Endothelial cell of umbilical vein (primary cell): ENCODE results near the gene AJM1. TPM values are rescaled to one million over a fixed set of nuclear protein-coding genes. Genes with fewer than 3 reads are reported as not detected.
A peak's percentile ranks its signal among the peaks of the same experiment; 100 is the strongest.

Source experiments
- BruUV-seq: library from RNA; stranded (reverse); fragments of 400-500 nt; replicated peaks from 2 replicates; lab custom pipeline; 2021; lab: Mats Ljungman, UMichigan
- CTCF ChIA-PET: fragments of 300-600, 350-600 bp; sonication (Branson Sonifier 250); formaldehyde crosslinking; loops from one replicate; lab custom pipeline; 2021; ENCODE audit warnings: antibody characterized with exemption, inconsistent platforms; lab: Charles Lee
- POLR2A ChIA-PET: fragments of 300-600, 350-600 bp; sonication (Branson Sonifier 250); formaldehyde crosslinking; loops from one replicate; lab custom pipeline; 2021; ENCODE audit warnings: antibody characterized with exemption, inconsistent platforms; lab: Charles Lee
- DNase-seq: peaks from one replicate; pipeline ENCODE4 v3.0.0-alpha.2; 2011; ENCODE audit warnings: low read depth, low spot score
- FAIRE-seq: peaks from 2 replicates; lab custom pipeline; 2011; peaks lifted over from hg19 to GRCh38; lab: Jason Lieb, UNC
- H2AFZ ChIP-seq: 2 replicates; pipeline ENCODE4 v1.6.0; 2012; ENCODE audit warnings: low read depth, low read length, control low read depth, inconsistent platforms
- H3K27ac ChIP-seq: 2 replicates; pipeline ENCODE4 v1.5.1; 2011; ENCODE audit warnings: low read depth, mild to moderate bottlenecking, control low read depth, low read length, moderate library complexity; ENCODE audit not compliant: insufficient read depth
- H3K27me3 ChIP-seq, 2 experiments: 2 replicates each; pipeline versions ENCODE4 v1.6.0 to v1.6.1; 2011; ENCODE audit warnings: low read length in 2 of 2, mixed read lengths in 1 of 2; ENCODE audit not compliant: control insufficient read depth in 2 of 2, insufficient read depth in 2 of 2
- H3K36me3 ChIP-seq, 2 experiments: 2 replicates in 1 of 2; 3 replicates in 1 of 2; pipeline ENCODE4 v1.5.1; 2011; ENCODE audit warnings: low read length in 2 of 2, mild to moderate bottlenecking in 1 of 2, moderate library complexity in 1 of 2; ENCODE audit not compliant: control insufficient read depth in 2 of 2, insufficient read depth in 2 of 2; ENCODE audit errors: extremely low read depth in 1 of 2
- H3K4me1 ChIP-seq: 3 replicates; pipeline ENCODE4 v1.5.1; 2011; ENCODE audit warnings: mild to moderate bottlenecking, low read length; ENCODE audit not compliant: control insufficient read depth, insufficient read depth; ENCODE audit errors: extremely low read depth
- H3K4me2 ChIP-seq: 2 replicates; pipeline ENCODE4 v1.6.1; 2011; ENCODE audit warnings: low read length, control low read depth, mixed read lengths; ENCODE audit not compliant: insufficient read depth
- H3K4me3 ChIP-seq, 3 experiments: fragments of 200-600 bp in 1 of 3; sonication (generic), shearing (Covaris generic) in 1 of 3; replicated peaks in 1 of 3; 2 replicates each; pipeline ENCODE4 v1.5.1; 2011 to 2016; ENCODE audit warnings: control low read depth in 3 of 3, low read length in 3 of 3, mild to moderate bottlenecking in 2 of 3, inconsistent platforms in 1 of 3, low read depth in 1 of 3, moderate library complexity in 1 of 3; ENCODE audit not compliant: insufficient read depth in 1 of 3
- H3K79me2 ChIP-seq: 2 replicates; pipeline ENCODE4 v1.6.0; 2012; ENCODE audit warnings: low read length, inconsistent platforms; ENCODE audit not compliant: control insufficient read depth, insufficient read depth
- H3K9ac ChIP-seq: replicated peaks from 2 replicates; pipeline ENCODE3; 2011; ENCODE audit warnings: low read length, control low read depth; ENCODE audit not compliant: insufficient read depth; ENCODE audit errors: extremely low read depth
- H3K9me1 ChIP-seq: replicated peaks from 3 replicates; pipeline ENCODE4 v1.6.0; 2011; ENCODE audit warnings: mild to moderate bottlenecking, low read length; ENCODE audit not compliant: control insufficient read depth, insufficient read depth; ENCODE audit errors: extremely low read depth
- H3K9me3 ChIP-seq: replicated peaks from 2 replicates; pipeline ENCODE4 v1.5.1; 2012; ENCODE audit warnings: low read length, inconsistent platforms; ENCODE audit not compliant: control insufficient read depth, insufficient read depth
- H4K20me1 ChIP-seq: replicated peaks from 2 replicates; pipeline ENCODE3; 2011; ENCODE audit warnings: mild to moderate bottlenecking, low read length; ENCODE audit not compliant: control insufficient read depth, insufficient read depth; ENCODE audit errors: extremely low read depth
- EZH2 ChIP-seq: IDR thresholded peaks from 2 replicates; pipeline ENCODE4 v1.6.1; 2012; ENCODE audit warnings: borderline replicate concordance, low read depth, mild to moderate bottlenecking, moderate library complexity, low read length, inconsistent platforms; ENCODE audit not compliant: severe bottlenecking
- FOS ChIP-seq: IDR thresholded peaks from 2 replicates; pipeline ENCODE4 v1.6.1; 2011; ENCODE audit warnings: mild to moderate bottlenecking, low read length, moderate library complexity, borderline replicate concordance; ENCODE audit not compliant: insufficient read depth
- GATA2 ChIP-seq: IDR thresholded peaks from 2 replicates; pipeline ENCODE4 v1.7.0; 2011; ENCODE audit warnings: low read depth, mild to moderate bottlenecking, moderate library complexity, mixed read lengths, low read length; ENCODE audit not compliant: insufficient read length, insufficient read depth
- JUN ChIP-seq: IDR thresholded peaks from 2 replicates; pipeline ENCODE4 v1.6.1; 2011; ENCODE audit warnings: borderline replicate concordance, low read depth; ENCODE audit not compliant: insufficient read length, insufficient read depth
- MYC ChIP-seq: IDR thresholded peaks from one replicate; pipeline ENCODE4 v1.6.1; 2011; ENCODE audit warnings: mild to moderate bottlenecking, low read depth, low read length
- POLR2A ChIP-seq: IDR thresholded peaks from 2 replicates; pipeline ENCODE4 v1.6.1; 2012; ENCODE audit warnings: low read depth, mild to moderate bottlenecking, control low read depth, low read length
- POLR2AphosphoS5 ChIP-seq: IDR thresholded peaks from 2 replicates; pipeline ENCODE4 v1.6.1; 2012; ENCODE audit warnings: low read depth, mild to moderate bottlenecking, control low read depth, low read length, moderate library complexity; ENCODE audit not compliant: insufficient read depth
- dilution Hi-C: fragments of 300-500 bp; cut with MboI; formaldehyde crosslinking; loops from one replicate; pipeline ENCODE4 v1.15.0; 2019; ENCODE audit warnings: low sequenced_read_pairs; ENCODE audit not compliant: extremely low pct_ligation_motif_present
- intact Hi-C: fragments of 100-400 bp; cut with micrococcal nuclease; formaldehyde crosslinking; loops from one replicate; pipeline ENCODE4 v1.10.0; 2022
- polyA plus RNA-seq, 4 experiments: library from polyadenylated mRNA; depleted of rRNA in 3 of 4; stranded (reverse) in 3 of 4; unstranded in 1 of 4; fragments of >200 nt; gene quantifications; 2 replicates each; pipeline versions ENCODE4 v1.2.1 to v1.2.3, GENCODE V29; 2011 to 2012; ENCODE audit warnings: missing spikeins in 1 of 4
- total RNA-seq: library from RNA; stranded (reverse); gene quantifications from 2 replicates; pipeline ENCODE4 v1.2.3, GENCODE V29; 2021
- TF ChIP-seq, protein P1 (sequence below): IDR thresholded peaks from 2 replicates; pipeline ENCODE4 v1.6.1; 2011; ENCODE audit not compliant: insufficient read depth, insufficient read length
- TF ChIP-seq, protein P2 (sequence below), 2 donors: IDR thresholded peaks; 1 replicate in 1 of 2; 2 replicates in 1 of 2; pipeline ENCODE4 v1.5.1; 2011; ENCODE audit warnings: low read length in 2 of 2, mild to moderate bottlenecking in 2 of 2, moderate library complexity in 2 of 2, control low read depth in 1 of 2, inconsistent platforms in 1 of 2, low read depth in 1 of 2; ENCODE audit not compliant: insufficient read depth in 1 of 2; ENCODE audit errors: extremely low read depth in 1 of 2

Gene AJM1
- total and polyA plus RNA-seq, 2 donors (not counting 3 experiments of a cell fraction or from before 2014, with no cell fraction given), result 0.30 to 1.3 TPM

DNA sequence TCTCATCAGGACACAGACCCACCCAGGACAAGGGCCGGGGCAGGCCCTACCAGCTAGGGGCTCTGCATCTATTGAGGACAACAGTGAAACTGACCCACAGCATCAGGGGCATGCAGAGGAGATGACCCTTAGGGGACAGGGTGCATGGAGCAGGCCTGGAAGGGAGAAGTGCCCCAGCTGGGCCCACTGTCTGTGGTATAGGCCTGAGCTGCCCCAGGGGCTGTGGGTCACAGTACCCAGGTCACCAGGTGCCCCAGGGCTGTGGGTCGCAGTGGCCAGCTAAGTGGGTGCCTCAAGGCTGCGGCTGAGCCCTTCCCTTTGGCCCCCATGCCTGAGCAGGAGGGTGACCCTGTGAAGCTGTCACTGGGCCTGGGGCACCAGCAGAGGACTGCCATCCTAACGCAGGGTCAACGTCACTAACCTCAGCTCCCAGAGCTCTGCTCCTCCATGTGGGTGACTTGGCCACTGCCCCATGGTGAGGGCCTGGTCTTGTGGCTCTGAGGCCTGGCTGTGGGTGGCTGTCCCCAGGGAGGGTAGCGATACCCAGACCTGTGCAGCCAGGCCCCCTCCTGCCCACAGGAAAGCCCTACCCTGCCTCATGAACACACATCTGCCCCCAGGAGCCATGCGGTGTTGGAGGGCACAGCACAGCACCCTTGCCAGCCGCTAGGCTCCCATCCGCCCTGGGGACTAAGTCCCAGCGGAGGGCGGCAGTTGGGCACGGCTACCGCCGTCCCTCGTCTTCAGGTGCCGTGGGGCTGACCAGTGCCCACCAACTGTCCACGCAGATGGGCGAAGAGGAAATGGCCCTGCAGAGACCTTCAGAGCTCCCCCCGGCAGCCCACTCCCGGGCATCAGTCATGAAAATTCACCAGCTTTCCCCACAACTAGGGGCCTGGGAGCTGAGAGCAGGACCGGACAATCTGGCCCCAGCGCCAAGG, 18.9 kb downstream of the AJM1 start:
- no peak for DNase-seq
- TF ChIP-seq POLR2AphosphoS5, result peak; percentile 5
- TF ChIP-seq JUN, result no peak
- FAIRE-seq, result no peak
- no peak overlapping the region for H2AFZ ChIP-seq
- no peaks in the 10 kb centered on the region for H3K9me3 ChIP-seq
- no peak overlapping the region for H3K27ac ChIP-seq
- no peak overlapping the region for H3K4me3 ChIP-seq
- ChIA-PET CTCF (interaction anchor here (0.6 kb wide), 2 partner anchors 19 to 25 kb away, joined by 3 read pairs; partner anchors contain the start of genes AJM1 and TRAF2), POLR2A (no interaction called here)
- no peak overlapping the region for H3K9ac ChIP-seq
- peaks cover 8 to 21% of the 10 kb centered on the region in 2 experiments for H3K36me3 ChIP-seq
- peaks cover 6% of the 10 kb centered on the region for H3K4me1 ChIP-seq
- intact Hi-C loops, result no loop called here
- H3K27me3 ChIP-seq, result no peaks in the 10 kb centered on the region
- no peaks in the 10 kb centered on the region for H3K9me1 ChIP-seq
- dilution Hi-C loops, result no loop called here
- no peak overlapping the region for H3K4me2 ChIP-seq
- no peaks in the 10 kb centered on the region for H4K20me1 ChIP-seq
- peaks cover 22% of the 10 kb centered on the region for H3K79me2 ChIP-seq
- no TSS peak for BruUV-seq

DNA sequence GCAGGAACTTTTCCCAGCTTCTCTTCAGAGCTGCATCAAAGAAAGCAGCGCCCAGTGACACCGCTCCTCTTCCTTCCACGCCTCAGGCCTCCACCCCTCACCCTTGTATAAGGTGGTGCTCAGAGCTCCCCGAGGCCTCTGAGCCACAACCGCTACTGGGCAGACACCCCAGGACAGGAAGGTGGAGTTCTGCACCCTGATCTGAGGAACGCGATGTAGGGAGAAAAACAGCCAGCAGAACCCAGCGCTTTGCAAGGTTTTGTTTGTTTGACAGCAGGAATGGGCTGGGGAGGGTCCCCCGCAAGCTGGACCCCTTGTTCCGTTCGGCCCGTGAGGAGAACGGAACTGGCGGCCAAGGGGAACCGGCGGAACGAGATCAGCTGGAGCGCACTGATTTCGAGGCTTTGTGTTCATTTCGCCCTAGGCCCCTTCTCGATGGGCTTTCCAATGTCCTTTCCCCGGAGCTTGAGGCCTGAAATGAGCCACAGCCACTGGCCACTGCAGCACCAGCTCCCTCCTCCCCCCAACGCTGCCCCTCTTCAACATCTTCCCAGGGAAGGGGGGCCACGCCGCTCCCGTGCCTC, 19.7 kb downstream of the AJM1 start:
- no peaks in the 10 kb centered on the region for H3K9me1 ChIP-seq
- intact Hi-C loops, result no loop called here
- FAIRE-seq, result no peak
- no peak overlapping the region for H3K9ac ChIP-seq
- DNase-seq, result no peak
- H3K36me3 ChIP-seq, result peaks cover 8 to 21% of the 10 kb centered on the region in 2 experiments
- ChIA-PET CTCF (no interaction called here), POLR2A (no interaction called here)
- no peaks in the 10 kb centered on the region for H3K9me3 ChIP-seq
- no peaks in the 10 kb centered on the region for H3K27me3 ChIP-seq
- dilution Hi-C loops, result no loop called here
- H3K4me1 ChIP-seq, result peaks cover 6% of the 10 kb centered on the region
- no peak overlapping the region for H2AFZ ChIP-seq
- no peak overlapping the region for H3K4me2 ChIP-seq
- no peak for TF ChIP-seq MYC
- TF ChIP-seq GATA2, result no peak
- TF ChIP-seq JUN, result no peak
- TF ChIP-seq POLR2A, result no peak
- no peak for TF ChIP-seq POLR2AphosphoS5
- no peak for TF ChIP-seq FOS
- TF ChIP-seq, protein P1, sequence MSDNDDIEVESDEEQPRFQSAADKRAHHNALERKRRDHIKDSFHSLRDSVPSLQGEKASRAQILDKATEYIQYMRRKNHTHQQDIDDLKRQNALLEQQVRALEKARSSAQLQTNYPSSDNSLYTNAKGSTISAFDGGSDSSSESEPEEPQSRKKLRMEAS, result no peak
- no peak for TF ChIP-seq EZH2
- TF ChIP-seq, protein P2, sequence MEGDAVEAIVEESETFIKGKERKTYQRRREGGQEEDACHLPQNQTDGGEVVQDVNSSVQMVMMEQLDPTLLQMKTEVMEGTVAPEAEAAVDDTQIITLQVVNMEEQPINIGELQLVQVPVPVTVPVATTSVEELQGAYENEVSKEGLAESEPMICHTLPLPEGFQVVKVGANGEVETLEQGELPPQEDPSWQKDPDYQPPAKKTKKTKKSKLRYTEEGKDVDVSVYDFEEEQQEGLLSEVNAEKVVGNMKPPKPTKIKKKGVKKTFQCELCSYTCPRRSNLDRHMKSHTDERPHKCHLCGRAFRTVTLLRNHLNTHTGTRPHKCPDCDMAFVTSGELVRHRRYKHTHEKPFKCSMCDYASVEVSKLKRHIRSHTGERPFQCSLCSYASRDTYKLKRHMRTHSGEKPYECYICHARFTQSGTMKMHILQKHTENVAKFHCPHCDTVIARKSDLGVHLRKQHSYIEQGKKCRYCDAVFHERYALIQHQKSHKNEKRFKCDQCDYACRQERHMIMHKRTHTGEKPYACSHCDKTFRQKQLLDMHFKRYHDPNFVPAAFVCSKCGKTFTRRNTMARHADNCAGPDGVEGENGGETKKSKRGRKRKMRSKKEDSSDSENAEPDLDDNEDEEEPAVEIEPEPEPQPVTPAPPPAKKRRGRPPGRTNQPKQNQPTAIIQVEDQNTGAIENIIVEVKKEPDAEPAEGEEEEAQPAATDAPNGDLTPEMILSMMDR (IDR thresholded peaks at IDR 0.05; ENCODE audit: extremely low read depth in 1 of 2, insufficient read depth in 1 of 2, low read depth in 1 of 2, low read length in 2 of 2), result no peak
- no peak overlapping the region for H3K27ac ChIP-seq
- no peaks in the 10 kb centered on the region for H4K20me1 ChIP-seq
- H3K4me3 ChIP-seq, result no peak overlapping the region
- H3K79me2 ChIP-seq, result peaks cover 24% of the 10 kb centered on the region
- no TSS peak for BruUV-seq
